Measurements from ENCODE around the gene RBMS2. TPM values are rescaled to one million over a fixed set of nuclear protein-coding genes. Genes with fewer than 3 reads are reported as not detected.

Gene RBMS2, protein sequence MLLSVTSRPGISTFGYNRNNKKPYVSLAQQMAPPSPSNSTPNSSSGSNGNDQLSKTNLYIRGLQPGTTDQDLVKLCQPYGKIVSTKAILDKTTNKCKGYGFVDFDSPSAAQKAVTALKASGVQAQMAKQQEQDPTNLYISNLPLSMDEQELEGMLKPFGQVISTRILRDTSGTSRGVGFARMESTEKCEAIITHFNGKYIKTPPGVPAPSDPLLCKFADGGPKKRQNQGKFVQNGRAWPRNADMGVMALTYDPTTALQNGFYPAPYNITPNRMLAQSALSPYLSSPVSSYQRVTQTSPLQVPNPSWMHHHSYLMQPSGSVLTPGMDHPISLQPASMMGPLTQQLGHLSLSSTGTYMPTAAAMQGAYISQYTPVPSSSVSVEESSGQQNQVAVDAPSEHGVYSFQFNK
- 10 to 100 TPM; 10.8 to 16.5 (median 15.6) TPM for total RNA-seq
- 3.8 TPM for total RNA-seq (2013)

DNA sequence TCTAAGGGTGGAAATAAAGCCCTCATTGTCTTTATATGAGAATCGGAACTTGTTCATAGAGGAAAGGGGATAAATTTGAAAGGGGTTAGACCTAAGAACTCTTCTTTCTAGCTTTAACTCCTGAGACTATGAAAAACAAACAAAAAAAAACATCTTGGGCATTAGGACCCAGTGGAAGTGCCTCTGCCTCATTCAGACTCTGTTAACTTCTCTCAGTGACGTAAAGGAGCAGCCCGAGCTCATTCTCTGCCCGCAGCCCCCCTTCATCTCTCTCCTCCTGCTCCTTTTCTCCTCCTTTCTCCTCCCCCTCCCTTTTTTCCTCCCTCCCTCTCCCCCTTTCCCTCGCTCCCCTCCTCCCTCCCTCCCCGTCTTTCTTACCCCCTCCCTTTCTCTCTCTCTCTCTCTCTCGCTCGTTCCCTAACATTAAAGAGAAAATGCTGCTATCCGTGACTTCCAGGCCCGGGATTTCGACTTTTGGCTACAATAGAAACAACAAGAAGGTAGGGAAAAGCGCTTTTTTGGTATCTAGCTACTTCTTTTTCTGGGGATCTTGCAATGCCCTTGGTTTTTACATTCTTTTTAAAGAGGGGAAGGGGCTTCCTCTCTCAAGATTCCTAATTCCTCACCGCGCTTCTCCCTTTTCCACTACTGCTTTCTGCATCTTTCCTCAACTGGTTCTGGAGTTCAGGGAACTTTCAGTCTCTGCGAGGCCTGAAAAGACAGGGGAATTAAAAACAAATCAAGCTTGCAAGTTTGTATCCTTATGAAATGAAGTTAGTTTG, at the start of gene RBMS2:
TSS of gene RBMS2 (plus strand) at position 231 of the 782 bp plus-strand sequence. CDS start at position 435, 204 bp downstream.
- H3K9me3 ChIP-seq (ENCODE audit: control insufficient read depth, insufficient read depth, low read length): no peaks in the 10 kb centered on the region
- ATAC-seq (peak; percentile 92 to 94 (median 92)), DNase-seq (peak; percentile 25 to 80)
- Mint-ChIP-seq H3K36me3 (no peaks in the 10 kb centered on the region), H3K27me3 (ENCODE audit: low read depth in 2 of 2) (no peaks in the 10 kb centered on the region), H3K9me3 (no peaks in the 10 kb centered on the region), H3K27ac (peak within 1 kb of the TSS; percentile 70 to 88), H3K4me1 (peaks cover 23 to 30% of the 10 kb centered on the region in 2 donors), H3K4me3 (peak within 1 kb of the TSS; percentile 98)
- TF ChIP-seq, protein P1, sequence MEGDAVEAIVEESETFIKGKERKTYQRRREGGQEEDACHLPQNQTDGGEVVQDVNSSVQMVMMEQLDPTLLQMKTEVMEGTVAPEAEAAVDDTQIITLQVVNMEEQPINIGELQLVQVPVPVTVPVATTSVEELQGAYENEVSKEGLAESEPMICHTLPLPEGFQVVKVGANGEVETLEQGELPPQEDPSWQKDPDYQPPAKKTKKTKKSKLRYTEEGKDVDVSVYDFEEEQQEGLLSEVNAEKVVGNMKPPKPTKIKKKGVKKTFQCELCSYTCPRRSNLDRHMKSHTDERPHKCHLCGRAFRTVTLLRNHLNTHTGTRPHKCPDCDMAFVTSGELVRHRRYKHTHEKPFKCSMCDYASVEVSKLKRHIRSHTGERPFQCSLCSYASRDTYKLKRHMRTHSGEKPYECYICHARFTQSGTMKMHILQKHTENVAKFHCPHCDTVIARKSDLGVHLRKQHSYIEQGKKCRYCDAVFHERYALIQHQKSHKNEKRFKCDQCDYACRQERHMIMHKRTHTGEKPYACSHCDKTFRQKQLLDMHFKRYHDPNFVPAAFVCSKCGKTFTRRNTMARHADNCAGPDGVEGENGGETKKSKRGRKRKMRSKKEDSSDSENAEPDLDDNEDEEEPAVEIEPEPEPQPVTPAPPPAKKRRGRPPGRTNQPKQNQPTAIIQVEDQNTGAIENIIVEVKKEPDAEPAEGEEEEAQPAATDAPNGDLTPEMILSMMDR (IDR thresholded peaks at IDR 0.05): no peak
- peaks cover 11% of the 10 kb centered on the region for H3K4me1 ChIP-seq (ENCODE audit: control insufficient read depth, insufficient read depth, low read length)
- no peaks in the 10 kb centered on the region for H3K27me3 ChIP-seq (ENCODE audit: control insufficient read depth, insufficient read depth, low read length)
- peak within 1 kb of the TSS; percentile 48 for H3K27ac ChIP-seq (ENCODE audit: low read length)
- under 1% methylated on average over 10 of the region's 15 CpGs for WGBS (ENCODE audit: insufficient coverage)
- H3K36me3 ChIP-seq (ENCODE audit: control insufficient read depth, insufficient read depth, low read length): no peaks in the 10 kb centered on the region
- intact Hi-C loops (cut with micrococcal nuclease): loop anchor here (2.0 kb wide), 1 partner anchor 109 kb away; the partner anchor contains the start of gene BAZ2A
- H3K4me3 ChIP-seq (ENCODE audit: low read length): peak within 1 kb of the TSS; percentile 40

DNA sequence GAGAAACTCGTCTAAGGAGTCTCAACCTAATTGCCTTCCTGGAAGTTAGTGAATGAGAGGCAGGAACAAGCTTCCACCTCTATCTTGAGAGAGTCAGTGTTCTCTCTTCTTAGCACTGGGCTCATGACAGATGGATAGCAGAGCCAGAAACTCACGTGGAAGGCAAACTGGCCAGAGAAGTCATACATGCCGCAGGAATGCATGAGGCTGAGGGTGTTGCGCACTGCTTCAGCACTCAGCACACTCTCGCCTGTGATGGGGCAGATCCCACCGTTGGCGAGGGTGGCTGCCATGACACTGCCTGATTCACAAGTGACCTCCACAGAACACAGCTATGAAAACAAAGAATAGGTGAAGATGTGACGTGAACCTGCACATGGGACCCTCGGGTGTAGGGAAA, 47.2 kb upstream of the RBMS2 start:
- Mint-ChIP-seq H3K4me1 (peaks cover 7% of the 10 kb centered on the region in 2 donors), H3K27ac (no peak overlapping the region), H3K4me3 (no peak overlapping the region), H3K9me3 (no peaks in the 10 kb centered on the region), H3K36me3 (no peaks in the 10 kb centered on the region), H3K27me3 (ENCODE audit: low read depth in 2 of 2) (no peaks in the 10 kb centered on the region)
- Histone ChIP-seq H3K27me3 (ENCODE audit: control insufficient read depth, insufficient read depth, low read length) (no peaks in the 10 kb centered on the region), H3K27ac (ENCODE audit: low read length) (no peak overlapping the region), H3K9me3 (ENCODE audit: control insufficient read depth, insufficient read depth, low read length) (no peaks in the 10 kb centered on the region), H3K36me3 (ENCODE audit: control insufficient read depth, insufficient read depth, low read length) (no peaks in the 10 kb centered on the region), H3K4me3 (ENCODE audit: low read length) (no peak overlapping the region), H3K4me1 (ENCODE audit: control insufficient read depth, insufficient read depth, low read length) (peaks cover 3% of the 10 kb centered on the region)
- ATAC-seq: no peak
- TF ChIP-seq, protein P1 (IDR thresholded peaks at IDR 0.05): no peak
- intact Hi-C loops (cut with micrococcal nuclease): no loop called here
- 96% methylated on average over 9 of the region's 9 CpGs for WGBS (ENCODE audit: insufficient coverage)
- DNase-seq: no peak

DNA sequence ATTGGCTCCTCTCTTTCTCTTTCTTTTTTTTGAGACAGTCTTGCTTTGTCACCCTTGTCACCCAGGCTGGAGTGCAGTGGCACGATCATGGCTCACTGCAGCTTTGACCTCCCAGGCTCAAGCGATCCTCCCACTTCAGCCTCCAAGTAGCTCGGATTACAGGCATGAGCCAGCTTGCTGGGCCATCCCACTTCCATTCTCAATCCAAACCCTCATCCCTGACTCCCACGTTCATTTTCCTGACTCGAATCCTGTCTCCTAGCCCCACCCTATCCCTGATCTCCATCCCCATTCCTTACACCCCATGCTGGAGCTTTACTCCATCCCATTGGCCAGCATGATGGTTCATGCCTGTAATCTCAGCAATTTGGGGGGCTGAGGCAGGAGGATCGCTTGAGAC, 45.5 kb upstream of the RBMS2 start:
- no peak for DNase-seq
- H3K4me1 Mint-ChIP-seq: peaks cover 0 to 5% of the 10 kb centered on the region in 2 donors
- no peaks in the 10 kb centered on the region for H3K36me3 Mint-ChIP-seq
- H3K4me3 Mint-ChIP-seq: no peak overlapping the region
- TF ChIP-seq, protein P1 (IDR thresholded peaks at IDR 0.05): no peak
- no peaks in the 10 kb centered on the region for H3K27me3 Mint-ChIP-seq (ENCODE audit: low read depth in 2 of 2)
- H3K4me1 ChIP-seq (ENCODE audit: control insufficient read depth, insufficient read depth, low read length): no peaks in the 10 kb centered on the region
- 99% methylated on average over 6 of the region's 6 CpGs for WGBS (ENCODE audit: insufficient coverage)
- no peaks in the 10 kb centered on the region for H3K9me3 ChIP-seq (ENCODE audit: control insufficient read depth, insufficient read depth, low read length)
- ATAC-seq: no peak
- H3K27ac ChIP-seq (ENCODE audit: low read length): no peak overlapping the region
- H3K27ac Mint-ChIP-seq: no peak overlapping the region
- no peak overlapping the region for H3K4me3 ChIP-seq (ENCODE audit: low read length)
- H3K27me3 ChIP-seq (ENCODE audit: control insufficient read depth, insufficient read depth, low read length): no peaks in the 10 kb centered on the region
- H3K36me3 ChIP-seq (ENCODE audit: control insufficient read depth, insufficient read depth, low read length): no peaks in the 10 kb centered on the region
- intact Hi-C loops (cut with micrococcal nuclease): no loop called here
- no peaks in the 10 kb centered on the region for H3K9me3 Mint-ChIP-seq

All from natural killer cell (primary cell).